B cell (primary cell): ENCODE results near the gene PTEN. TPM values are rescaled to one million over a fixed set of nuclear protein-coding genes. Genes with fewer than 3 reads are reported as not detected.
"Not testable (repeated sequence)": the region's sequence is repeated elsewhere in the genome, so short reads cannot be mapped to it uniquely, and the experiment has no call there.

ENCODE experiments used
- ATAC-seq: fragments of 200-7000 bp; cut with Tn5 transposase; one replicate; pipeline ENCODE4 v1.10.0; 2021; ENCODE audit warnings: low read depth, mild to moderate bottlenecking, moderate number of reproducible peaks, moderate library complexity
- CTCF ChIA-PET: fragments of 350-600 bp; sonication (Branson Sonifier 250); formaldehyde crosslinking; loops from one replicate; lab custom pipeline; 2021; ENCODE audit warnings: antibody characterized with exemption, inconsistent platforms; lab: Charles Lee
- POLR2A ChIA-PET: fragments of 350-600 bp; sonication (Branson Sonifier 250); formaldehyde crosslinking; loops from one replicate; lab custom pipeline; 2021; ENCODE audit warnings: antibody characterized with exemption; lab: Charles Lee
- DNase-seq: peaks from one replicate; pipeline ENCODE4 v3.0.0; 2013
- H2AFZ ChIP-seq: 2 replicates; pipeline ENCODE4 v1.6.1; 2012; ENCODE audit warnings: mild to moderate bottlenecking, low read depth, low read length; ENCODE audit not compliant: insufficient read depth, poor library complexity, severe bottlenecking
- H3K27ac ChIP-seq, 2 donors: 1 replicate in 1 of 2; 2 replicates in 1 of 2; pipeline ENCODE4 v1.5.1; 2012 to 2013; ENCODE audit warnings: low read length in 2 of 2, mild to moderate bottlenecking in 2 of 2, moderate library complexity in 1 of 2
- H3K27me3 ChIP-seq, 4 experiments: fragments of 200-600 bp in 1 of 4; sonication (generic) in 1 of 4; replicated peaks in 1 of 4; 1 replicate in 2 of 4; 2 replicates in 2 of 4; pipeline versions ENCODE4 v1.6.1 to v1.7.0; 2013 to 2016; ENCODE audit warnings: low read length in 3 of 4, mild to moderate bottlenecking in 2 of 4, mixed read lengths in 1 of 4, moderate library complexity in 1 of 4; ENCODE audit not compliant: insufficient read depth in 4 of 4, control insufficient read depth in 3 of 4; ENCODE audit errors: control extremely low read depth in 1 of 4
- H3K36me3 ChIP-seq, 2 experiments: replicated peaks in 1 of 2; 1 replicate in 1 of 2; 2 replicates in 1 of 2; pipeline versions ENCODE4 v1.6.1 to v1.7.1; 2013; ENCODE audit warnings: low read length in 1 of 2; ENCODE audit not compliant: insufficient read depth in 2 of 2, control insufficient read depth in 1 of 2; ENCODE audit errors: control extremely low read depth in 1 of 2, extremely low read depth in 1 of 2
- H3K4me1 ChIP-seq, 2 donors: fragments of 200-600 bp in 1 of 2; sonication (generic) in 1 of 2; 1 replicate in 1 of 2; 2 replicates in 1 of 2; pipeline versions ENCODE4 v1.5.1 to v1.6.1; 2013 to 2017; ENCODE audit warnings: low read length in 2 of 2; ENCODE audit not compliant: control insufficient read depth in 2 of 2, insufficient read depth in 2 of 2
- H3K4me2 ChIP-seq: replicated peaks from 2 replicates; pipeline ENCODE3; 2012; ENCODE audit warnings: mild to moderate bottlenecking, low read depth, low read length; ENCODE audit not compliant: poor library complexity, severe bottlenecking
- H3K4me3 ChIP-seq, 5 experiments: fragments of 200-600 bp in 1 of 5; sonication (generic) in 1 of 5; 1 replicate in 3 of 5; 2 replicates in 2 of 5; pipeline versions ENCODE4 v1.5.1 to v1.7.0; 2011 to 2016; ENCODE audit warnings: low read length in 4 of 5, mild to moderate bottlenecking in 4 of 5, low read depth in 2 of 5, control low read depth in 1 of 5, moderate library complexity in 1 of 5; ENCODE audit not compliant: insufficient read depth in 1 of 5; ENCODE audit errors: control extremely low read depth in 1 of 5, extremely low read depth in 1 of 5
- H3K79me2 ChIP-seq: fragments of 200-600 bp; sonication (generic); one replicate; pipeline ENCODE4 v1.6.0; 2016; ENCODE audit warnings: low read length; ENCODE audit not compliant: control insufficient read depth, insufficient read depth
- H3K9ac ChIP-seq: fragments of 200-600 bp; sonication (generic); 2 replicates; pipeline ENCODE4 v1.6.1; 2017; ENCODE audit warnings: mild to moderate bottlenecking, low read length, moderate library complexity
- H3K9me3 ChIP-seq, 3 donors: one replicate each; pipeline versions ENCODE4 v1.6.1 to v1.7.1; 2013; ENCODE audit warnings: low read length in 2 of 3; ENCODE audit not compliant: control insufficient read depth in 2 of 3, insufficient read depth in 1 of 3; ENCODE audit errors: control extremely low read depth in 1 of 3
- H4K20me1 ChIP-seq: 2 replicates; pipeline ENCODE4 v1.6.0; 2012; ENCODE audit warnings: mild to moderate bottlenecking, low read length; ENCODE audit not compliant: insufficient read depth, control insufficient read depth, poor library complexity, severe bottlenecking
- H3K27ac Mint-ChIP-seq: one replicate; pipeline ENCODE4 v1.8.0; 2021; ENCODE audit warnings: mixed read lengths
- H3K27me3 Mint-ChIP-seq: one replicate; pipeline ENCODE4 v1.8.0; 2021; ENCODE audit warnings: mixed read lengths
- H3K4me1 Mint-ChIP-seq: one replicate; pipeline ENCODE4 v1.8.0; 2021; ENCODE audit warnings: mixed read lengths
- H3K4me3 Mint-ChIP-seq: one replicate; pipeline ENCODE4 v1.8.0; 2021; ENCODE audit warnings: mixed read lengths
- H3K9me3 Mint-ChIP-seq: one replicate; pipeline ENCODE4 v1.8.0; 2022; ENCODE audit warnings: mixed read lengths; ENCODE audit not compliant: insufficient read depth
- EZH2 ChIP-seq: IDR thresholded peaks from 2 replicates; pipeline ENCODE4 v1.6.1; 2012; ENCODE audit warnings: borderline replicate concordance, low read depth, mild to moderate bottlenecking, moderate library complexity, low read length; ENCODE audit not compliant: insufficient read depth, poor library complexity, severe bottlenecking
- WGBS: methylation state at CpG from one replicate; pipeline ENCODE4 v1.1.5; 2013; ENCODE audit warnings: missing lambda C conversion rate; ENCODE audit not compliant: insufficient coverage; 5-methylcytosine and 5-hydroxymethylcytosine counted together
- intact Hi-C: fragments of 100-400 bp; cut with micrococcal nuclease; formaldehyde crosslinking; loops from one replicate; pipeline ENCODE4 v1.10.0; 2022
- polyA plus RNA-seq: library from polyadenylated mRNA; depleted of rRNA; stranded (reverse); fragments of >200 nt; gene quantifications from 2 replicates; pipeline ENCODE4 v1.2.3, GENCODE V29; 2012
- total RNA-seq, 2 donors: library from RNA; stranded (reverse); fragments of 120-200 nt in 1 of 2; gene quantifications; 1 replicate in 1 of 2; 2 replicates in 1 of 2; pipeline versions ENCODE4 v1.2.3 to v1.2.4, GENCODE V29; 2013 to 2022

The PTEN gene
- total and polyA plus RNA-seq, 2 donors (not counting 1 experiment from before 2014, with no cell fraction given), result 15.2 to 114 TPM

DNA sequence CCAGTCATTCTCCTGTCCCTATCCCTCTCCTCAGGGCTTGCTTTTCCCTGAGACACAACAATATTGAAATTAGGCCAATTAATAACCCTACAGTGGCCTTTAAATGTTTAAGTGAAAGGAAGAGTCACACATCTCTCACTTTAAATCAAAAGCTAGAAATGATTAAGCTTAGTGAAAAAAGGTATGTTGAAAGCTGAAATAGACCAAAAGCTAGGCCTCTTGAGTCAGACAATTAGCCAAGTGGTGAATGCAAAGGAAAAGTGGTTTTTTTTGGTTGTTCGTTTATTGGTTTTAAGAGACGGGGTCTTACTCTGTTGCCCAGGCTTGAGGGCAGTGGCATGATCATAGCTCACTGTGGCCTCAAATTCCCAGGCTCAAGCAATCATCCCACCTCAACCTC, 35.7 kb upstream of the PTEN start:
- H3K9me3 ChIP-seq, result peaks cover 0 to 1% (median 0%) of the 10 kb centered on the region in 3 donors
- no peaks in the 10 kb centered on the region for H3K79me2 ChIP-seq
- no peaks in the 10 kb centered on the region for H3K36me3 ChIP-seq
- no peak overlapping the region for H3K4me3 Mint-ChIP-seq
- H3K9me3 Mint-ChIP-seq, result no peaks in the 10 kb centered on the region
- CTCF ChIA-PET, result interaction anchor here (1.3 kb wide), 1 partner anchor 32 kb away, joined by 3 read pairs; no protein-coding TSS in a partner anchor
- no peak overlapping the region for H3K9ac ChIP-seq
- H3K4me3 ChIP-seq, result no peak overlapping the region
- no peak overlapping the region for H3K4me2 ChIP-seq
- no peaks in the 10 kb centered on the region for H3K4me1 Mint-ChIP-seq
- TF ChIP-seq EZH2, result no peak
- ATAC-seq (no peak), DNase-seq (no peak)
- no peaks in the 10 kb centered on the region for H3K27me3 ChIP-seq
- POLR2A ChIA-PET, result no interaction called here
- intact Hi-C loops, result no loop called here
- H3K27ac ChIP-seq, result no peak overlapping the region
- no peak overlapping the region for H2AFZ ChIP-seq
- WGBS, result no CpG with 5 or more reads among the region's 2 CpGs
- H3K27ac Mint-ChIP-seq, result no peak overlapping the region
- no peaks in the 10 kb centered on the region for H3K27me3 Mint-ChIP-seq
- no peaks in the 10 kb centered on the region for H4K20me1 ChIP-seq
- no peaks in the 10 kb centered on the region for H3K4me1 ChIP-seq

DNA sequence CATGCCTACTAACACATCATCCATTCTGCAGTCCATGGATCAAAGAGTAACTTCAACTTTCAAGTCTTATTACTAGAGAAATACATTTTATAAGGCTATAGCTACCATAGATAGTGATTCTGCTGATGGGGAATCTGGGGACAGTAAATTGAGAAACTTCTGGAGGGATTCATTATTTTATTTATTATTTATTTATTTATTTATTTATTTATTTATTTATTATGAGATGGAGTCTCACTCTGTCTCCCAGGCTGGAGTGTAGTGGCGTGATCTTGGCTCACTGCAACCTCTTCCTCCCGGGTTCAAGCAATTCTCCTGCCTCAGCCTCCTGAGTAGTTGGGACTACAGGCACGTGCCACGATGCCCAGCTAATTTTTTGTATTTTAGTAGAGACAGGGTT, 34.4 kb upstream of the PTEN start:
- H3K36me3 ChIP-seq, H3K4me3 Mint-ChIP-seq, H3K4me3 ChIP-seq, H3K4me1 ChIP-seq, H3K27ac Mint-ChIP-seq, H3K4me2 ChIP-seq, H3K27ac ChIP-seq, H3K9me3 ChIP-seq, H3K27me3 Mint-ChIP-seq, H4K20me1 ChIP-seq, H3K27me3 ChIP-seq, DNase-seq, H3K9ac ChIP-seq, H3K79me2 ChIP-seq, H2AFZ ChIP-seq, POLR2A ChIA-PET, ATAC-seq, H3K4me1 Mint-ChIP-seq, H3K9me3 Mint-ChIP-seq, intact Hi-C loops: not testable (repeated sequence)
- WGBS, result 100% methylated on average over 2 of the region's 4 CpGs
- CTCF ChIA-PET, result interaction anchor here (1.0 to 1.3 kb wide), 3 partner anchors 21 to 724 kb away, joined by 3 to 6 read pairs (median 4); no protein-coding TSS in a partner anchor
